ENCODE results near the gene CFAP73.

Gene CFAP73

GRCh38 chr12:113142173-113142885 is 7.2 kb upstream of the CFAP73 start:
- DNase-seq (ENCODE audit: low read depth), result no peak

- no peak for DNase-seq (ENCODE audit: low read depth)
Observed at GRCh38 chr12:113142886-113143332, 6.6 kb upstream of the CFAP73 start.

DNA sequence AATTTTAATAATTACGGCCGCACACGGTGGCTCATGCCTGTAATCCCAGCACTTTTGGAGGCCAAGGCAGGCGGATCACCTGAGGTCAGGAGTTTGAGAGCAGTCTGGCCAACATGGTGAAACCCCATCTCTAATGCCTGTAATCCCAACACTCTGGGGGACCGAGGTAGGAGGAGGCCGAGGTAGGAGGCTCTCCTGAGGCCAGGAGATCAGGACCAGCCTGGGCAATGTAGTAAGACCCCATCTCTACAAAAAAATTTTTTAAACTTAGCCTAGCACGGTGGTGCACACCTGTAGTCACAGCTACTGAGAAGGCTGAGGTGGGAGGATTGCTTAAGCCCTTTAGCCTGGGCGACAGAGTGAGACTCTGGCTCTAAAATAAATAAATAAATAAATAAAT is 5.6 kb upstream of the CFAP73 start:
- no peak for DNase-seq (ENCODE audit: low read depth)

- DNase-seq (ENCODE audit: low read depth), result no peak
Observed at GRCh38 chr12:113144806-113145205, 4.7 kb upstream of the CFAP73 start.

DNA sequence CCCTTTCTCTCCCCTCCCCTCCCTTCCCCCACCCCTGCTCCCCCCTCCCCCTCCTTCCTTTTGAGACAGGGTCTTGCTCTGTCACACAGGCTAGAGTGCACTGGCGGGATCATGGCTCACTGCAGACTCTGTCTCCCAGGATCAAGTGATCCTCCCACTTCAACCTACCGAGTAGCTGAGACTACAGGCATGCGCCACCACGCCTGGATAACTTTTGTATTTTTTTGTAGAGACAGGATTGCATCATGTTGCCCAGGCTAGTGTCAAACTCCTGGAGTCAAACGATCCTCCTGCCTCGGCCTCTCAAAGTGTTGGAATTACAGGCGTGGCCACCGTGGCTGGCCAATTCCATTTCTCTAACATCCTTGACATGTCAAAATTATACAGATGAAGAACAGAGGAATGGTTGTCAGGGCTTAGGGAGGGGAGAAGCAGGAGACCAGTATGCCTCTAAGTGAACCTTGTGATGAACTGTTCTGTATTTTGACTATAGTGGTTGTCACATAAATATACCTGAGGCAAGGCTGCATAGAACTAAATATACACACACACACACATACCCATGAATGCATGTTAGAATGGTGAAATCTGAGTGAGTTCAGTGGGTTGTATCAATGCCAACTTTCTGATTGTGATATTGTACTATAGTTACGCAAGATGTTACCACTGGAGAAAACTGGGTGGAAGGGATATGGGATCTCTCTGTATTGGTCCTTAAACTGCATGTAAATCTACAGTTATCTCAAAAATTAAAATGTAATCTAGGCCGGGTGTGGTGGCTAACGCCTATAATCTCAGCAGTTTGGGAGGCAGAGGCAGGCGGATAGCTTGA is 3.6 kb upstream of the CFAP73 start:
- peak; percentile 65 for DNase-seq (ENCODE audit: low read depth)

GRCh38 chr12:113146999-113147398 is 2.5 kb upstream of the CFAP73 start:
- DNase-seq (ENCODE audit: low read depth), result no peak

- DNase-seq (ENCODE audit: low read depth), result no peak
Observed at GRCh38 chr12:113151655-113152054, 2.1 kb downstream of the CFAP73 start.

DNA sequence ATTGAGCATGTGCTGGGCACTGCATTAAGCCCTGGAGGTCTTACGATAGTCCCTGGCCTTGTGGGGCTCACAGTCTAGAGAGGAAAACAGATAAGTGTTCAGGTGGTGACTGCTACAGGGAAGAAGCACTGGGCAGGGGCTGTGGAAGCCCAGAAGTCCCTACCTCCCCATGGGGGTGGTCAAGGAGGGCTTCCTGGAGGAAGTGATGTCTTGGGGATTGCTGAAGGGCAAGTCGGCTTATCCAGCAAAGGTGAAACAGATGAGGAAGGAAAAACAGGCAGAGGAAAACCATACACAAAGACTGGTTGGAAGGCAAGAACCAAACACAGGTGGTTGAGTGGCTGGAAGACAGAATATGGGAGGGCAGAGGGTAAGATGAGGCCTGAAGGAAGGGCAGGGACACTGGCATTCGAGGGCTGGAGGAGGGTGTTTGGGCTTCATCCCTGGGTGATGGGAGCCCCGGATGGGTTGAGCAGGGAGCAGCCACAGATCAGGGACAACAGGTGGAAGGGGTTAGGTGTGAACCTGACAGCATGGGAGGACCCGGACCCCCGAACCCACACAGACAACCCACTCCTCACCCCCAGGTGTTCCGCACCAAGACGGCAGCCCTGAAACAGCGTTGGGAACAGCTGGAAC is 2.8 kb downstream of the CFAP73 start:
- DNase-seq (ENCODE audit: low read depth), result no peak

DNA sequence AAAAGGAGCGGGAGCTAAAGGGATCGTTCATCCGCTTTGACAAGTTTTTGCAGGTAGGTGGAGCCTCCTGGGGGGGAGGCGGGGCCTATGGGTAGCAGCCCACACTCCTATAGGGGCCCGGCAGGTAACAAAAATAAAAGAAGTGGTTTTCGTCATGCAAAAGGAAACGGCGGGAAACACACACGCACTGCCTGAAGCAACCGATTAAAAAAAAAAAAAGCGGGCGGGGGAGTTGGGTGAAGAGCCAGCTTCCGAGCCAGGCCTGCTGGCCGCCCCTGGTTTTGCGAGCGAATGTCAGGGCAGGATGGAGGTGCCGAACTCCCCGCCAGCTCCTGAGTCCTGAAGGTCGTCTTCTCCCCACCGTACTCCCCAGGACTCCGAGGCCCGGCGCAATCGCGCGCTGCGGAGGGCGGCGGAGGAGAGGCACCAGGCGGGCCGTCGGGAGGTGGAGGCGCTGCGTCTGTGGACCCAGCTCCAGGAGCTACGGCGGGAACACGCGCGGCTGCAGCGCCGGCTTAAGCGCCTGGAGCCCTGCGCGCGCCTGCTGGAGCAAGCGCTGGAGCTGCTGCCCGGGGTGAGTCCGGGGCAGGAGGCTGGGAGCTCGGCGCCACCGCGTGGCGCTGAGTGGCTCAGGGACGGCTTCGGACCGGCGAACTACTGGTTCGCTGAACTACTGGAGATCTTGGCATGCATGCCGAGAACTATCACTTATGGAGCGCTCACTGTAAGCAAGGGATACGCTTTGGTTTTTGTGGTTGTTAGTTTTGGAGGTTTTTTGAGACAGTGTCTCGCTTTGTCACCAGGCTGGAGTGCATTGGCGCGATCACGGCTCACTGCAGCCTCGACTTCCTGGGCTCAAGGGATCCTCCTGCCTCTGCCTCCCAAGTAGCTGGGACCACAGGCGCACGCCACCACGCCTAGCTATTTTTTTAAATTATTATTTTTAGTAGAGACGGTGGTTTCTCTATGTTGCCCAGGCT is 3.6 kb downstream of the CFAP73 start:
- peak; percentile 76 for DNase-seq (ENCODE audit: low read depth)

DNA sequence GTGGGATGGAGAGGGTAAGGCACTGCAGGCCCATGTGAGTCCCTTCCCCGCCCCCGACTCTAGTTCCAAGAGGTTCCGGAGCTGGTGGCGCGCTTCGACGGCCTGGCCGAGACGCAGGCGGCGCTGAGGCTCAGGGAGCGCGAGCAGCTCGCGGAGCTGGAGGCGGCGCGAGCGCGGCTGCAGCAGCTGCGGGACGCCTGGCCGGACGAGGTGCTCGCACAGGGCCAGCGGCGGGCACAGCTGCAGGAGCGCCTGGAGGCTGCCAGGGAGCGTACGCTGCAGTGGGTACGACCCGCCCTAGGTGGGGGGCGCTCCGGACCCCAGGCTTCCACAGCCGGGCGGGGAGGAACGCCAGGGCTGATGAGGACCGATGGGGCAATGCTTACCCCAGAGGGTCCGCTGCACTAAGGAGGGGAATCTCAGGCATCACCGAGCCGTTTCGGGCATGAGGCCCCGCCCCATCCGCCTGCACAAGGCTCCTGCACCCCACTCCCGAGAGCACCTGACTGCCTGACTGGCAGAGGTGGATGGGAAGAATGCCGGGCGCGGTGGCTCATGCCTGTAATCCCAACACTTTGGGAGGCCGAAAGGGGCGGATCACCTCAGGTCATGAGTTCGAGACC is 4.9 kb downstream of the CFAP73 start:
- DNase-seq (ENCODE audit: low read depth), result peak; percentile 11

- DNase-seq (ENCODE audit: low read depth), result no peak
Observed at GRCh38 chr12:113155060-113155459, 5.5 kb downstream of the CFAP73 start.

GRCh38 chr12:113155646-113156045 is 6.1 kb downstream of the CFAP73 start:
- DNase-seq (ENCODE audit: low read depth), result no peak

- no peak for DNase-seq (ENCODE audit: low read depth)
Observed at GRCh38 chr12:113157218-113157859, 7.8 kb downstream of the CFAP73 start.

- no peak for DNase-seq (ENCODE audit: low read depth)
Observed at GRCh38 chr12:113158439-113159203, 9.1 kb downstream of the CFAP73 start.

GRCh38 chr12:113159937-113160336 is 10.4 kb downstream of the CFAP73 start:
- no peak for DNase-seq (ENCODE audit: low read depth)

DNA sequence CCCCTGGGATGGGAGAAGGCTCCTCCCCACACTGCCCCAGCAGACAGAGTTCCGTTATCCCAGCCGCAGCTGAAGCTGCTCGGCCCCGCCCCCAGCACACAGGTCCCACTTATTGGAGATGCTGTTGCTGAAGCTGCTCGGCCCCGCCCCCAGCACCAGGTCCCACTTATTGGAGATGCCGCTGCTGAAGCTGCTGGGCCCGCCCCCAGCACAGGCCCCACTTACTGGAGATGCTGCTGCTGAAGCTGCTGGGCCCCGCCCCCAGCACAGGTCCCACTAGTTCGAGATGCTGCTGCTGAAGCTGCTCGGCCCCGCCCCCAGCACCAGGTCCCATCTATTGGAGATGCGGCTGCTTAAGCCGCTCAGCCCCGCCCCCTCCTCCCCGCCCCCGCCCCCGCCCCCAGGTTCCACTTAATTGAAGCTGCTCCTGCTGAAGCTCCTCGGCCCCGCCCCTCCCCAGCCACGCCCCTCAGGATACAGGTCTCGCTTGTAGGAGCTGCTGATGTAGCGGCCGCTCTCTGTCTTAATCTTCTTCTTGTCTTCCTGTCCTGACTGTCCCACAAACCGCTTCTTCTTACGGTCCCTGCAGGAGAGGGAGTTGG is 12.0 kb downstream of the CFAP73 start:
- no peak for DNase-seq (ENCODE audit: low read depth)

GRCh38 chr12:113162102-113163029 is 12.8 kb downstream of the CFAP73 start:
- no peak for DNase-seq (ENCODE audit: low read depth)

GRCh38 chr12:113163030-113163360 is 13.5 kb downstream of the CFAP73 start:
- DNase-seq (ENCODE audit: low read depth), result no peak

DNA sequence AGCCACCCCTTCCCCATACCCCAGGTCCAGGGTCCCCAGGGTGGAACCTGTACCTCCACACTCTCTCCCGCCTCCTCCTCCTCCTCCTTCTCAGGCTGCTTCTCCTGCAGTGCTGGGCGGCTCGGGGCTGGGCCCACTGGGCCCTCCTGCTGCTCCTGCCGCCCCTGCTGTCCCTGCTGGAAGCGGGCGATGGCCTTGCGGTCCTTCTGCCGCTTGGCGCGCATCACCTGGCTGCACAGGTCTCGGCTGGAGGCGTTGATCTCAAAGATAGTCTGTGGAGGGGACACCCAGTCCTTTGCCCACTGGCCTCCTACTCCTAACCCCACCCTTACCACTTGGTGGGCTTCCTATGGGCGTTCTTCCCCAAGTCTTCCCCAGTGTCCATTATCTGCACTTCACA is 14.5 kb downstream of the CFAP73 start:
- no peak for DNase-seq (ENCODE audit: low read depth)

Measured in fibroblast of gingiva (primary cell).